AG08395 (cell line): ENCODE results near the gene RAB11FIP3.
"Not testable (repeated sequence)": the region's sequence is repeated elsewhere in the genome, so short reads cannot be mapped to it uniquely, and the experiment has no call there.

Experiments used
- DNase-seq: peaks from one replicate; pipeline ENCODE4 v3.0.0; 2012; ENCODE audit warnings: mixed read lengths, low spot score

RAB11FIP3 gene

GRCh38 chr16:391885-392335, 33.5 kb upstream of the RAB11FIP3 start:
- DNase-seq = peak; percentile 68

- DNase-seq = no peak
Observed at GRCh38 chr16:392450-393030, 32.9 kb upstream of the RAB11FIP3 start.

DNA sequence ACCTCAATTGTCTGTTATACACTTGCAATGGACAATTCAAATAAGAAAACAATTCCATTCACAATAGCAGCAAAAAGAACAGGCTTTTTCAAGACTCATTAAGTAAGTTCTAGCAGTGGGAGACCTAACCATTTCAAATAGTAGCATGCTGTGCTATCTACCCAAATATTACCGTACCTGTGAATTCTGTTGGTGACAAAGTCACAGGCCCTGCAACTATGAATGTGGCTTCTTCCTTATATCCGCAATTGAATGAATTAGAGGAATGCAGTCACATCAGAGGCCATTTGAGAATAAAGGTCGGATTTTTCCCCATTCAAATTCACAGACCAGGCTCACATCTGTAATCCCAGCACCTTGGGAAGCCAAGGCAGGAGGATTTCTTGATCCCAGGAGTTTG, 29.2 kb upstream of the RAB11FIP3 start:
- DNase-seq = no peak

GRCh38 chr16:396605-397004, 28.8 kb upstream of the RAB11FIP3 start:
- peak; percentile 67 for DNase-seq

DNA sequence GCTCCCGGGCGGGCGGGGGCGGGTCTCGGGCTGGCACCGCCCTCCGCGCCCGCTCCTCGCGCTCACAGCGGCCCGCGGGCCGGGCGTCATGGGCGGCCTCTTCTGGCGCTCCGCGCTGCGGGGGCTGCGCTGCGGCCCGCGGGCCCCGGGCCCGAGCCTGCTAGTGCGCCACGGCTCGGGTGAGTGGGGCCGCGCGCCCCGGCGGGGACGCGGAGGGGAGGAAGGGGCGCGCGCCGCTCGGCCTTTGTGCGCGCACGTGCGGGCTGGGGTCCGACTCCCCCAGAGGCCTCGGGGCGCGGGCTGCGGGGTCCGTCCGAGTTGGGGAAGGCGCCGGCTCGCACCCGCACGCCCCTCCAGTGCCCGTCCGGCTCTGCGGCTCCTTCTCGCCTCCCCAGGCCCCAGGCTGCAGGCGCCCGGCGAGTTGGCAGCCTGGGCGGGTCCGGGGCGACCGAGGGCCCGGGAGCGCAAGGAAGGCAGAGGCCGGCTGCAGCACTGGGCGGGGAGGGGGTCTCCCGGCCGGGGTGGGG, 28.3 kb upstream of the RAB11FIP3 start, which contains the start of gene NME4:
TSS of gene NME4 (plus strand) at position 65 of the 527 bp plus-strand sequence. CDS start at position 89, 24 bp downstream.
- peak; percentile 42 for DNase-seq

DNA sequence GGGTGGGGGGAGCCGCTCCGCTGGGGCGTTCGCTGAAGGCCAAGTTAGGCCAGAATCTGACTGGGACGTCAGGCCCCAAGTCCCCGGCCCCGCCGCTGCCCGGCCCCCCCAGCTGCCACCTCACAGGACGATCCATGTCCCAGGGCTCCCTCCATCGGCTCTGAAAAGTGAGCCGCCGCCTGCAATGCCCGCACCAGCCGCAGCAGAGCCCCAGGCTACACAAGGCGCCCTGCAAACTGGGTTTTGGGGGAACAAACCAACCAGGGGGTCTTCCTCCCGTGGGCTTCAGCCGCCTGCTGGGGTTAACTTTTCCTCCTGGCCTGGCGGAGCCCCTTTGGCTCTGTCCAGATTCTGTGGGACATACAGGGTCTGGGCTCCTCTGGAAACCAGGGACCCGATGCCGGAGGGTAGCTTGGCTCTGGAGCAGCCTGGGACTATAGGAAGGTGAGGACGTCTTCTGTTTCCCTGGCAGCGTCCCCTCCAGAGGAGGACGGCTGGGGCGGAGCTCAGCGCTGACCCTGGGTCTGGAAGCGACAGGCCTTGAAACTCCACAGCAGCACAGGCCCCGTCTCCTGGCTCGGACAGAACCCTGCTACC, 27.6 kb upstream of the RAB11FIP3 start:
- DNase-seq = peak; percentile 78

- no peak for DNase-seq
Observed at GRCh38 chr16:398561-399339, 26.7 kb upstream of the RAB11FIP3 start.

- no peak for DNase-seq
Observed at GRCh38 chr16:399340-400019, 26.0 kb upstream of the RAB11FIP3 start.

GRCh38 chr16:400061-400591, 25.3 kb upstream of the RAB11FIP3 start:
- no peak for DNase-seq

- DNase-seq = peak; percentile 98
Observed at GRCh38 chr16:401468-402348, 23.7 kb upstream of the RAB11FIP3 start, which contains the start of gene DECR2. Gene DECR2, plus strand, starts transcription at chr16:401885. Its CDS starts 79 bp downstream, at chr16:401964.

GRCh38 chr16:404971-405486, 20.4 kb upstream of the RAB11FIP3 start:
- no peak for DNase-seq

- DNase-seq = no peak
Observed at GRCh38 chr16:405548-406506, 19.6 kb upstream of the RAB11FIP3 start.

DNA sequence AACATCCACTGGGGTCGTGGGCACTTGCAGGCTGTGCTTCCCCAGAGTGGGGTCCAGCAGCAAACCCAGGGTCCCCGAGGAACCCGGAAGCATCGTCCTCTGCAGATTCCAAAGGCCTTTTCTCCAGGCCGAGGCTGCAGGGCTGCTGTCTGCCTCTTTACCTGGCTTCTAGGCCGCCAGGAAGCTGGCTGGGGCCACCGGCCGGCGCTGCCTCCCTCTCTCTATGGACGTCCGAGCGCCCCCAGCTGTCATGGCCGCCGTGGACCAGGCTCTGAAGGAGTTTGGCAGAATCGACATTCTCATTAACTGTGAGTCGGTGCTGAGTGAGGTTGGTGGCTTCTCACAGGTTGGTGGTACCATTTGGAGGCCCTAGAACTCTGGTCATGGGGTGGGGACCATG, 18.2 kb upstream of the RAB11FIP3 start:
- DNase-seq = no peak

- no peak for DNase-seq
Observed at GRCh38 chr16:410516-411178, 14.8 kb upstream of the RAB11FIP3 start.

GRCh38 chr16:411576-412265, 13.7 kb upstream of the RAB11FIP3 start:
- no peak for DNase-seq

DNA sequence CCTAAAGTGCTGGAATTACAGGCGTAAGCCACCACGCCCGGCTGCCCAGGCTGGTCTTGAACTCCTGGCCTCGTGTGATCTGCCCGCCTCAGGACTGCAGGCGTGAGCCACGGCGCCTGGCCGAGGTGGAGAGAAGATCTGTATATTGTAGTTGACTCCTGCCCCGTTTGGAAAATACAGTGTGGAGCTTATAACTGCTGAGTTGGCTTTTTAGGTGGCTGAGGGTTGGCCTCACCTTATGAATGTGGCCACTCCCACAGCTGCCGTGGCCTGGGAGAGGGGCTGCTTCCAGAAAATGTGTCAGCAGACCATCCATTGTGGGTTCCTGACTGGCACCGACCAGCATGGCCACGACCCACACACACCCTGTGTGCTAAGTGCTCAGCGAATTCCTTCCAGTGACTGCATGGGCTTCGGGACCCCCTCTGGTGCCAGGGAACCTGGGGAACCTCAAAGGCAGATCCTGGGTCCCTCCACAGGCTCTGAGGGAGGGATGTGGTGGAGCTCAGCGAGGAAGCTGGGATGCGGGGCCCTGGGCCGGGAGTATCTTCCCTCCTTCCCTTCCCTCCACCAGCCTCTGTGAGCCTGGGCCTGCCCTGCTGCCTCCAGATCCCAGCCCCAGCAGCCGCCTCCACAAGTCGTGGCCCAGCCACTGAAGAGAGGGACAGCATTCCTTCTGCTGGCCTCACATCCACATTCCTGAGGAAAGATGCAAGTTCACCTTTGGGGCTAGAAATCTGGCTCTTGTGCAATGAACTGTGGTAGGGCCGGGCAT, 10.9 kb upstream of the RAB11FIP3 start:
- DNase-seq = peak; percentile 25

DNA sequence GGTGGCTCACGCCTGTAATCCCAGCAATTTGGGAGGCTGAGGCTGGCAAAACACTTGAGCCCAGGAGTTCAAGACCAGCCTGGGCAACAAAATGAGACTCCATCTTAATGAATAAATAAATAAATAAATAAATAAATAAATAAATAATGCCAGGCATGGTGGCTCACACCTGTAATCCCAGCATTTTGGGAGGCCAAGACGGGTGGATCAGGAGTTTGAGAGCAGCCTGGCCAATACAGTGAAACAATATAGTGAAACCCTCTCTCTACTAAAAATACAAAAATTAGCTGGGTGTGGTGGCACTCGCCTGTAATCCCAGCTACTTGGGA, 10.3 kb upstream of the RAB11FIP3 start:
- DNase-seq = not testable (repeated sequence)

- DNase-seq = not testable (repeated sequence)
Observed at GRCh38 chr16:422179-422578, 3.3 kb upstream of the RAB11FIP3 start.
